Kidney (tissue), 14 donors: ENCODE measurements around the gene COLEC12. TPM values are rescaled to one million over a fixed set of nuclear protein-coding genes. Genes with fewer than 3 reads are reported as not detected.

ENCODE experiments used
- DNase-seq, 5 donors: peaks; one replicate each; pipeline ENCODE4 v3.0.0-alpha.2; 2013 to 2020
- FAIRE-seq: peaks from 2 replicates; lab custom pipeline; 2012; peaks lifted over from hg19 to GRCh38; lab: Jason Lieb, UNC
- H3K27ac ChIP-seq, 2 donors: one replicate each; pipeline ENCODE4 v1.7.0; 2013; ENCODE audit warnings: low read depth in 2 of 2, low read length in 2 of 2, inconsistent platforms in 1 of 2
- H3K27me3 ChIP-seq: one replicate; pipeline ENCODE4 v1.7.1; 2013; ENCODE audit warnings: low read length, inconsistent platforms; ENCODE audit not compliant: control insufficient read depth, insufficient read depth
- H3K36me3 ChIP-seq, 3 donors: one replicate each; pipeline versions ENCODE4 v1.7.0 to v1.7.1; 2013; ENCODE audit warnings: low read length in 3 of 3, control low read depth in 1 of 3, inconsistent platforms in 1 of 3; ENCODE audit not compliant: insufficient read depth in 3 of 3, control insufficient read depth in 2 of 3
- H3K4me1 ChIP-seq, 3 donors: one replicate each; pipeline versions ENCODE4 v1.7.0 to v1.7.1; 2013; ENCODE audit warnings: low read length in 3 of 3, inconsistent platforms in 1 of 3, low read depth in 1 of 3; ENCODE audit not compliant: control insufficient read depth in 2 of 3, insufficient read depth in 2 of 3
- H3K4me3 ChIP-seq, 3 donors: one replicate each; pipeline versions ENCODE4 v1.7.0 to v1.8.1; 2013; ENCODE audit warnings: low read length in 3 of 3, control low read depth in 1 of 3, inconsistent platforms in 1 of 3
- H3K9ac ChIP-seq, 3 donors: one replicate each; pipeline versions ENCODE4 v1.7.0 to v1.7.1; 2013; ENCODE audit warnings: low read length in 3 of 3, control low read depth in 1 of 3, inconsistent platforms in 1 of 3
- H3K9me3 ChIP-seq, 3 donors: one replicate each; pipeline versions ENCODE4 v1.7.0 to v1.7.1; 2013; ENCODE audit warnings: low read length in 3 of 3, control low read depth in 1 of 3, inconsistent platforms in 1 of 3; ENCODE audit not compliant: control insufficient read depth in 2 of 3, insufficient read depth in 1 of 3
- CTCF ChIP-seq: IDR thresholded peaks from 3 replicates; pipeline ENCODE4 v1.5.1; 2012; ENCODE audit warnings: mild to moderate bottlenecking, moderate library complexity, borderline replicate concordance; ENCODE audit not compliant: insufficient read depth; ENCODE audit errors: extremely low read depth
- intact Hi-C: fragments of 100-400 bp; cut with DNase I; formaldehyde crosslinking; loops from one replicate; pipeline ENCODE4 v1.11.1; 2022
- polyA plus RNA-seq: library from polyadenylated mRNA; stranded (reverse); fragments of 350-450 nt; fragmentation: Illumina TruSeq; extraction: RNeasy Lipid Tissue Mini Kit (QIAGEN cat#74804); gene quantifications from one replicate; pipeline ENCODE4 v1.2.3, GENCODE V29; 2014; ENCODE audit warnings: low read depth, low replicate concordance; ENCODE audit not compliant: insufficient read depth
- total RNA-seq: library from RNA; stranded (reverse); fragmentation: NEBNext Ultra II Directional; extraction: Animal tissue kit (Norgen Biotek cat#: 25700); gene quantifications from one replicate; pipeline ENCODE4 v1.2.1, GENCODE V29; 2021
- donor health status: control.
- donor health status: control.
- donor health status: control.
- donor health status: control.
- donor health status: control.
- donor health status: DM: yes; HTN: yes; CAD: no.
- donor health status: Normal renal cell carcinoma (clear cell type).

COLEC12 gene
- total and polyA plus RNA-seq, 2 donors from 2014 or later = 1.3 to 7.4 TPM

- no peak for TF ChIP-seq CTCF
- intact Hi-C loops = no loop called here
- peaks cover 2 to 14% (median 3%) of the 10 kb centered on the region in 3 donors for H3K4me1 ChIP-seq
- H3K9ac ChIP-seq = no peak overlapping the region
- H3K4me3 ChIP-seq = no peak overlapping the region
- DNase-seq = no peak
- FAIRE-seq = no peak
- H3K27me3 ChIP-seq = no peaks in the 10 kb centered on the region
- H3K27ac ChIP-seq = no peak overlapping the region
- no peaks in the 10 kb centered on the region for H3K9me3 ChIP-seq
- no peaks in the 10 kb centered on the region for H3K36me3 ChIP-seq
Measured at GRCh38 chr18:420661-421246, 79.7 kb downstream of the COLEC12 start.

GRCh38 chr18:419541-420175 is 80.8 kb downstream of the COLEC12 start:
- Histone ChIP-seq H3K36me3 (no peaks in the 10 kb centered on the region), H3K9ac (no peak overlapping the region), H3K27me3 (no peaks in the 10 kb centered on the region), H3K9me3 (no peaks in the 10 kb centered on the region), H3K4me3 (no peak overlapping the region), H3K27ac (no peak overlapping the region), H3K4me1 (peaks cover under 1 to 8% (median 3%) of the 10 kb centered on the region in 3 donors)
- DNase-seq (no peak), FAIRE-seq (no peak)
- intact Hi-C loops = no loop called here
- TF ChIP-seq CTCF = no peak

- peaks cover 0 to 5% (median 0%) of the 10 kb centered on the region in 3 donors for H3K4me1 ChIP-seq
- peak in 1 of 5 donors; percentile 36 for DNase-seq
- no peak for FAIRE-seq
- H3K4me3 ChIP-seq = no peak overlapping the region
- TF ChIP-seq CTCF = no peak
- intact Hi-C loops = no loop called here
- H3K9ac ChIP-seq = no peak overlapping the region
- no peak overlapping the region for H3K27ac ChIP-seq
- H3K27me3 ChIP-seq = no peaks in the 10 kb centered on the region
- H3K9me3 ChIP-seq = no peaks in the 10 kb centered on the region
- H3K36me3 ChIP-seq = no peaks in the 10 kb centered on the region
Measured at GRCh38 chr18:417495-417894, 83.0 kb downstream of the COLEC12 start.
